ENCODE measurements around the gene ADAM22.

- TF ChIP-seq, protein P1, sequence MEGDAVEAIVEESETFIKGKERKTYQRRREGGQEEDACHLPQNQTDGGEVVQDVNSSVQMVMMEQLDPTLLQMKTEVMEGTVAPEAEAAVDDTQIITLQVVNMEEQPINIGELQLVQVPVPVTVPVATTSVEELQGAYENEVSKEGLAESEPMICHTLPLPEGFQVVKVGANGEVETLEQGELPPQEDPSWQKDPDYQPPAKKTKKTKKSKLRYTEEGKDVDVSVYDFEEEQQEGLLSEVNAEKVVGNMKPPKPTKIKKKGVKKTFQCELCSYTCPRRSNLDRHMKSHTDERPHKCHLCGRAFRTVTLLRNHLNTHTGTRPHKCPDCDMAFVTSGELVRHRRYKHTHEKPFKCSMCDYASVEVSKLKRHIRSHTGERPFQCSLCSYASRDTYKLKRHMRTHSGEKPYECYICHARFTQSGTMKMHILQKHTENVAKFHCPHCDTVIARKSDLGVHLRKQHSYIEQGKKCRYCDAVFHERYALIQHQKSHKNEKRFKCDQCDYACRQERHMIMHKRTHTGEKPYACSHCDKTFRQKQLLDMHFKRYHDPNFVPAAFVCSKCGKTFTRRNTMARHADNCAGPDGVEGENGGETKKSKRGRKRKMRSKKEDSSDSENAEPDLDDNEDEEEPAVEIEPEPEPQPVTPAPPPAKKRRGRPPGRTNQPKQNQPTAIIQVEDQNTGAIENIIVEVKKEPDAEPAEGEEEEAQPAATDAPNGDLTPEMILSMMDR (IDR thresholded peaks at IDR 0.05 in 2 of 3, conservative IDR thresholded peaks at IDR 0.05 in 1 of 3; ENCODE audit: borderline replicate concordance in 1 of 3, insufficient read depth in 1 of 3, low read depth in 2 of 3, low read length in 2 of 3): no peak
- no peak for TF ChIP-seq SRF (IDR thresholded peaks at IDR 0.05; ENCODE audit: low read depth)
- no peak for TF ChIP-seq REST (IDR thresholded peaks at IDR 0.05; ENCODE audit: low read depth)
- no peak for TF ChIP-seq EZH2 (IDR thresholded peaks at IDR 0.05)
- no peak for TF ChIP-seq POLR2AphosphoS5 (IDR thresholded peaks at IDR 0.05; ENCODE audit: low read depth, low read length)
- no peak for TF ChIP-seq SP1 (IDR thresholded peaks at IDR 0.05; ENCODE audit: low read depth)
- TF ChIP-seq SIN3A (IDR thresholded peaks at IDR 0.05; ENCODE audit: low read depth): no peak
- no peak for TF ChIP-seq TCF7L2 (IDR thresholded peaks at IDR 0.05; ENCODE audit: borderline replicate concordance, extremely low read depth, insufficient read depth, insufficient read length)
- TF ChIP-seq YY1 (IDR thresholded peaks at IDR 0.05; ENCODE audit: extremely low read depth, insufficient replicate concordance, low read depth, low read length): no peak
- TF ChIP-seq, protein P2, sequence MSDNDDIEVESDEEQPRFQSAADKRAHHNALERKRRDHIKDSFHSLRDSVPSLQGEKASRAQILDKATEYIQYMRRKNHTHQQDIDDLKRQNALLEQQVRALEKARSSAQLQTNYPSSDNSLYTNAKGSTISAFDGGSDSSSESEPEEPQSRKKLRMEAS (IDR thresholded peaks at IDR 0.05): no peak
- TF ChIP-seq POLR2A (IDR thresholded peaks at IDR 0.05; ENCODE audit: borderline replicate concordance, extremely low read depth, insufficient read depth, insufficient read length): no peak
- TF ChIP-seq CBX3 (IDR thresholded peaks at IDR 0.05; ENCODE audit: low read depth): no peak
- TF ChIP-seq, protein P3, sequence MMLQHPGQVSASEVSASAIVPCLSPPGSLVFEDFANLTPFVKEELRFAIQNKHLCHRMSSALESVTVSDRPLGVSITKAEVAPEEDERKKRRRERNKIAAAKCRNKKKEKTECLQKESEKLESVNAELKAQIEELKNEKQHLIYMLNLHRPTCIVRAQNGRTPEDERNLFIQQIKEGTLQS (IDR thresholded peaks at IDR 0.05): no peak
- TF ChIP-seq EGR1 (IDR thresholded peaks at IDR 0.05; ENCODE audit: low read depth): no peak
Observed at GRCh38 chr7:88091988-88092675, 158.1 kb downstream of the ADAM22 start.
